Measurements from ENCODE around the gene CRTAP.
"Not testable (repeated sequence)": the region's sequence is repeated elsewhere in the genome, so short reads cannot be mapped to it uniquely, and the experiment has no call there.

CRTAP gene

GRCh38 chr3:33113772-33114621, at the start of gene CRTAP:
CRTAP (plus strand) TSS chr3:33114014; CDS start chr3:33114078, 64 bp downstream.
- H3F3A ChIP-seq (ENCODE audit: low read depth): peaks cover 4% of the 10 kb centered on the region
- no peaks in the 10 kb centered on the region for H3K27me3 ChIP-seq (ENCODE audit: insufficient read depth, low read length, poor library complexity, severe bottlenecking)
- peaks cover 13% of the 10 kb centered on the region for H4K20me1 ChIP-seq (ENCODE audit: insufficient read depth, low read length, poor library complexity, severe bottlenecking)
- H3K36me3 ChIP-seq (ENCODE audit: insufficient read depth, low read length): no peaks in the 10 kb centered on the region
- TF ChIP-seq CTCF (conservative IDR thresholded peaks at IDR 0.05; ENCODE audit: low read length): no peak
- H3K79me2 ChIP-seq (ENCODE audit: insufficient read depth, low read length): peaks cover 27% of the 10 kb centered on the region; the same call in 1 of the 2 replicates
- peak within 1 kb of the TSS; percentile 91 for H2AFZ ChIP-seq (ENCODE audit: low read length)
- H3K4me3 ChIP-seq (ENCODE audit: low read length, poor library complexity, severe bottlenecking): peak within 1 kb of the TSS; percentile 87
- peak within 1 kb of the TSS; percentile 88 for H3K4me2 ChIP-seq (ENCODE audit: low read depth, low read length, poor library complexity, severe bottlenecking)
- peaks cover 48% of the 10 kb centered on the region for H3K4me1 ChIP-seq (ENCODE audit: insufficient read depth, low read length, poor library complexity, severe bottlenecking)
- no peaks in the 10 kb centered on the region for H3K9me2 ChIP-seq (replicated peaks; ENCODE audit: low read depth, low read length)
- H3K9me3 ChIP-seq (ENCODE audit: insufficient read depth, low read depth, low read length): no peaks in the 10 kb centered on the region
- H3K9ac ChIP-seq (ENCODE audit: low read depth, low read length, poor library complexity, severe bottlenecking): peak within 1 kb of the TSS; percentile 84

GRCh38 chr3:33064929-33065328, 48.9 kb upstream of the CRTAP start:
- Histone ChIP-seq H3K4me1 (ENCODE audit: insufficient read depth, low read length, poor library complexity, severe bottlenecking) (peaks cover 10% of the 10 kb centered on the region), H3K9me2 (replicated peaks; ENCODE audit: low read depth, low read length) (no peaks in the 10 kb centered on the region)
- TF ChIP-seq CTCF (conservative IDR thresholded peaks at IDR 0.05; ENCODE audit: low read length) (peak; percentile 64), EZH2phosphoT487 (IDR thresholded peaks at IDR 0.05; ENCODE audit: borderline replicate concordance) (no peak)

GRCh38 chr3:33067484-33067883, 46.3 kb upstream of the CRTAP start:
- no peaks in the 10 kb centered on the region for H3F3A ChIP-seq (ENCODE audit: low read depth)
- no peaks in the 10 kb centered on the region for H4K20me1 ChIP-seq (ENCODE audit: insufficient read depth, low read length, poor library complexity, severe bottlenecking)
- no peaks in the 10 kb centered on the region for H3K9me2 ChIP-seq (replicated peaks; ENCODE audit: low read depth, low read length)
- 0 out of 2 replicates have a peak, but pooled peaks cover 5% of the 10 kb centered on the region for H3K79me2 ChIP-seq (ENCODE audit: insufficient read depth, low read length)
- H3K9me3 ChIP-seq (ENCODE audit: insufficient read depth, low read depth, low read length): no peaks in the 10 kb centered on the region
- H2AFZ ChIP-seq (ENCODE audit: low read length): no peak overlapping the region
- no peak overlapping the region for H3K4me2 ChIP-seq (ENCODE audit: low read depth, low read length, poor library complexity, severe bottlenecking)
- no peaks in the 10 kb centered on the region for H3K27me3 ChIP-seq (ENCODE audit: insufficient read depth, low read length, poor library complexity, severe bottlenecking)
- no peak overlapping the region for H3K9ac ChIP-seq (ENCODE audit: low read depth, low read length, poor library complexity, severe bottlenecking)
- peaks cover 48% of the 10 kb centered on the region; the same call in 1 of the 2 replicates for H3K36me3 ChIP-seq (ENCODE audit: insufficient read depth, low read length)
- TF ChIP-seq EZH2phosphoT487 (IDR thresholded peaks at IDR 0.05; ENCODE audit: borderline replicate concordance) (no peak), CTCF (conservative IDR thresholded peaks at IDR 0.05; ENCODE audit: low read length) (no peak)
- H3K4me3 ChIP-seq (ENCODE audit: low read length, poor library complexity, severe bottlenecking): no peak overlapping the region
- peaks cover 5% of the 10 kb centered on the region for H3K4me1 ChIP-seq (ENCODE audit: insufficient read depth, low read length, poor library complexity, severe bottlenecking)

More at GRCh38 chr3:33064929-33065328, 48.9 kb upstream of the CRTAP start:
- H3K79me2 ChIP-seq (ENCODE audit: insufficient read depth, low read length): no peaks in the 10 kb centered on the region
- H3K9me3 ChIP-seq (ENCODE audit: insufficient read depth, low read depth, low read length): no peaks in the 10 kb centered on the region
- H2AFZ ChIP-seq (ENCODE audit: low read length): no peak overlapping the region
- peaks cover 37% of the 10 kb centered on the region; the same call in 1 of the 2 replicates for H3K36me3 ChIP-seq (ENCODE audit: insufficient read depth, low read length)
- no peak overlapping the region for H3K4me2 ChIP-seq (ENCODE audit: low read depth, low read length, poor library complexity, severe bottlenecking)
- no peaks in the 10 kb centered on the region for H3F3A ChIP-seq (ENCODE audit: low read depth)
- no peaks in the 10 kb centered on the region for H3K27me3 ChIP-seq (ENCODE audit: insufficient read depth, low read length, poor library complexity, severe bottlenecking)
- H3K9ac ChIP-seq (ENCODE audit: low read depth, low read length, poor library complexity, severe bottlenecking): no peak overlapping the region
- no peaks in the 10 kb centered on the region for H4K20me1 ChIP-seq (ENCODE audit: insufficient read depth, low read length, poor library complexity, severe bottlenecking)
- no peak overlapping the region for H3K4me3 ChIP-seq (ENCODE audit: low read length, poor library complexity, severe bottlenecking)

- H3K9me2 ChIP-seq (replicated peaks; ENCODE audit: low read depth, low read length): not testable (repeated sequence)
- peaks cover 42% of the 10 kb centered on the region; the same call in 1 of the 2 replicates for H3K36me3 ChIP-seq (ENCODE audit: insufficient read depth, low read length)
These were observed 44.0 kb upstream of the CRTAP start for GRCh38 chr3:33069862-33070261.

More at GRCh38 chr3:33069862-33070261, 44.0 kb upstream of the CRTAP start:
- H3F3A ChIP-seq (ENCODE audit: low read depth); H3K27me3 ChIP-seq (ENCODE audit: insufficient read depth, low read length, poor library complexity, severe bottlenecking); H3K4me3 ChIP-seq (ENCODE audit: low read length, poor library complexity, severe bottlenecking); H4K20me1 ChIP-seq (ENCODE audit: insufficient read depth, low read length, poor library complexity, severe bottlenecking); H3K4me1 ChIP-seq (ENCODE audit: insufficient read depth, low read length, poor library complexity, severe bottlenecking); H3K9ac ChIP-seq (ENCODE audit: low read depth, low read length, poor library complexity, severe bottlenecking); H3K4me2 ChIP-seq (ENCODE audit: low read depth, low read length, poor library complexity, severe bottlenecking); H3K79me2 ChIP-seq (ENCODE audit: insufficient read depth, low read length); H2AFZ ChIP-seq (ENCODE audit: low read length); H3K9me3 ChIP-seq (ENCODE audit: insufficient read depth, low read depth, low read length): not testable (repeated sequence)
